Stimulated activated CD8-positive, alpha-beta memory T cell treated with anti-CD3 and anti-CD28 coated beads, Interleukin-15, amount 100 ng/mL, for 24 hours (primary cell): ENCODE results near the gene RGS13.
"Not testable (repeated sequence)": the region's sequence is repeated elsewhere in the genome, so short reads cannot be mapped to it uniquely, and the experiment has no call there.

Source experiments
- DNase-seq: peaks from one replicate; pipeline ENCODE4 v3.0.0-alpha.2; 2020; ENCODE audit warnings: low read depth

RGS13 gene

GRCh38 chr1:192675716-192676115 is 39.8 kb downstream of the RGS13 start:
- no peak for DNase-seq

GRCh38 chr1:192678099-192678498 is 42.2 kb downstream of the RGS13 start:
- DNase-seq, result no peak

GRCh38 chr1:192682335-192682734 is 46.4 kb downstream of the RGS13 start:
- no peak for DNase-seq

GRCh38 chr1:192683081-192683480 is 47.1 kb downstream of the RGS13 start:
- DNase-seq, result not testable (repeated sequence)

GRCh38 chr1:192689459-192689858 is 53.5 kb downstream of the RGS13 start:
- no peak for DNase-seq

GRCh38 chr1:192691041-192691440 is 55.1 kb downstream of the RGS13 start:
- DNase-seq, result no peak

GRCh38 chr1:192696082-192696481 is 60.1 kb downstream of the RGS13 start:
- no peak for DNase-seq

- no peak for DNase-seq
These were observed 61.8 kb downstream of the RGS13 start for GRCh38 chr1:192697771-192698170.

GRCh38 chr1:192698731-192699130 is 62.8 kb downstream of the RGS13 start:
- no peak for DNase-seq

- no peak for DNase-seq
These were observed 64.9 kb downstream of the RGS13 start for GRCh38 chr1:192700834-192701271.

GRCh38 chr1:192702212-192702902 is 66.4 kb downstream of the RGS13 start:
- DNase-seq, result no peak

GRCh38 chr1:192703283-192704206 is 67.6 kb downstream of the RGS13 start:
- no peak for DNase-seq

GRCh38 chr1:192705510-192705909 is 69.6 kb downstream of the RGS13 start:
- no peak for DNase-seq

GRCh38 chr1:192706936-192707335 is 71.0 kb downstream of the RGS13 start:
- DNase-seq, result no peak

GRCh38 chr1:192707978-192708547 is 72.1 kb downstream of the RGS13 start:
- no peak for DNase-seq

- DNase-seq, result no peak
These were observed 73.6 kb downstream of the RGS13 start for GRCh38 chr1:192709544-192709943.
